Measurements from ENCODE around the gene IVD.

Gene IVD

DNA sequence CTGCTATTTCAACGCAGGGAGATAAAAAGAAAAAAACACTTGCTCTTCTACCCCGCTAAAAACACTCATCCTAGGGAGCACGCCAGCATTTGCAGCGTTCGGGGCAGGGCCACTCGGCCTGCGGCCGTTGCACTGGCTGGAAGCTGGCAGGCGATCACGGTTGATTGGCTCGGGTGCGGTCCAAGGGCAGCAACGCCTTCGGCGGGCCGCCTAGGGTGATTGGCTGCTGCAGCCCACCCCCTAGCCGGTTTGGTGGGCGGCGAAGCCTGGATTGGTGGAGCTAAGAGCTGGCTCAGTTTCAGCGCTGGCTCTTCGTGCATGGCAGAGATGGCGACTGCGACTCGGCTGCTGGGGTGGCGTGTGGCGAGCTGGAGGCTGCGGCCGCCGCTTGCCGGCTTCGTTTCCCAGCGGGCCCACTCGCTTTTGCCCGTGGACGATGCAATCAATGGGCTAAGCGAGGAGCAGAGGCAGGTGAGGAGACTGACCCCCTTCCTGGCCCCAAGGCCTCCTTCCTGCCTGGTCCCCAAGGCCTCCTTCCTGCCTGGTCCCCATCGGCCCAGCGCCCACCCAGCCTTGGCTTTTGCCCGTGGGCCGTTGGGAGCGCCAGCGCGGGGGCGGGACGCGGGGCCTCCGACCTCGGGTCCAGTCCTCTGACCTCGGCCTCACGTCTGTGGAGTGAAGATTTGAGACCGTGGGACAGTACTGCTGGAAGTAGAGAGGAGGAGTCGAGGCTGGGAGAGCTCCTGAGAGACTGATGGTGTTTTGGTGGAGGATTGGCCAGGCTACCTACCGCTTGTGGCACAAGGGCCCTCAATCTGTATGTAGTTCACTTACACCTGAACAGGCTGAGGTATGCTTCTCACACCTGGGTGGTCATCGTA lies at the start of gene IVD:
TSS of gene IVD (plus strand) at position 295 of the 881 bp plus-strand sequence. CDS start at position 328, 33 bp downstream.
- peak; percentile 70 to 83 (median 78) for DNase-seq

GRCh38 chr15:40355976-40356585 lies 49.5 kb upstream of the IVD start:
- DNase-seq: no peak

DNA sequence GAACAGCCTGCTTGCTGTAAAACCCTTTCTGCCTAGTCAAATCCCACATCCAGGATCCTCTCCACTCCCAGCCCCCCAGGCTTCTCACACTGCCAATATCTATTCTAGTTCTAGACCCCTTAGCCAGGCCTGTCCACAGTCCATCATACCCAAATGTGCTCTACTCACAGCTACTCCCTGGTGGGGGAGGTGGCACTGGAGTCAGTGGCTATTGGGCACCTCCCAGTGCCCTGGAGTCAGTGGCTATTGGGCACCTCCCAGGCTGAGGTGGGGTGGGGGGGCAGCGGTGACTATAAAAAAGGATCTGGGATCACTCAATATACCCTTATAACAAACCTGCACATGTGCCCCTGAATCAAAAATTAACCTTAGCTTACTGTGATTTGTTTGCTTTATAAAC lies 48.3 kb upstream of the IVD start:
- DNase-seq: no peak

DNA sequence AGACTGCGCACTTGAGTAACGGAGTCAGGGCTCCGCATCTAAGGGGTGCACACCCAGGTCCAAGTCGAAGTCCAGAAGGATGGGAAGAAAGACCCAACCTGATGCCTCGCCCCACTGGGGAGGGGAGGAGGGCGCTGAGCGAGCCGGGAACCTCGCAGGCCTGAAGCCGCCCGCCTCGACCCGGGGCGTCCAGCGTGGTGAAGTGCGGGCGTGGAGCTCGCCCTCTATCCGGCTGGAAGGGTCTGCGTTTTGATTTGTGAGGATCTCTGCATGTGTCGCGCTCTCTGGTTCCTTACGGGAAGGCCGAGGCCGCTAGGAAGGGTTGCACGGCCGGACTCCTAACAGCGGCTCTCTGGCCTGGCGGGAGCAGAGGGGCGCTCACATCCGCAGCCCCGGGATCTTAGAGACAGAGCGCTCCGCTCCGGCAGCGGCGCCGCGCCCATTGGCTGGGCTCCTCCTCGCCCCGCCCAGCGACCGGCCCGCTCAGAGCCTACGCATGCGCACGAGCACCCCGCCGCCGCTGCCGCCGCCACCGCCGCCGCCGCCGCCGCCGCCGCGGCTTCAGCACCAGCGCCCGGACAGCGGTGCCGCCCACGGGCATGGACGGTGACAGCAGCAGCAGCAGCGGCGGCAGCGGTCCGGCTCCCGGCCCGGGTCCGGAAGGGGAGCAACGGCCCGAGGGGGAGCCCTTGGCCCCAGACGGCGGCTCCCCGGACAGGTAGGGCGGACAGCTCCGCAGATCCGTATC lies 47.7 kb upstream of the IVD start, which contains the start of gene DISP2:
TSS of gene DISP2 (plus strand) at position 497 of the 748 bp plus-strand sequence. CDS start at position 600, 103 bp downstream.
- DNase-seq: peak; percentile 76 to 90 (median 86)

DNA sequence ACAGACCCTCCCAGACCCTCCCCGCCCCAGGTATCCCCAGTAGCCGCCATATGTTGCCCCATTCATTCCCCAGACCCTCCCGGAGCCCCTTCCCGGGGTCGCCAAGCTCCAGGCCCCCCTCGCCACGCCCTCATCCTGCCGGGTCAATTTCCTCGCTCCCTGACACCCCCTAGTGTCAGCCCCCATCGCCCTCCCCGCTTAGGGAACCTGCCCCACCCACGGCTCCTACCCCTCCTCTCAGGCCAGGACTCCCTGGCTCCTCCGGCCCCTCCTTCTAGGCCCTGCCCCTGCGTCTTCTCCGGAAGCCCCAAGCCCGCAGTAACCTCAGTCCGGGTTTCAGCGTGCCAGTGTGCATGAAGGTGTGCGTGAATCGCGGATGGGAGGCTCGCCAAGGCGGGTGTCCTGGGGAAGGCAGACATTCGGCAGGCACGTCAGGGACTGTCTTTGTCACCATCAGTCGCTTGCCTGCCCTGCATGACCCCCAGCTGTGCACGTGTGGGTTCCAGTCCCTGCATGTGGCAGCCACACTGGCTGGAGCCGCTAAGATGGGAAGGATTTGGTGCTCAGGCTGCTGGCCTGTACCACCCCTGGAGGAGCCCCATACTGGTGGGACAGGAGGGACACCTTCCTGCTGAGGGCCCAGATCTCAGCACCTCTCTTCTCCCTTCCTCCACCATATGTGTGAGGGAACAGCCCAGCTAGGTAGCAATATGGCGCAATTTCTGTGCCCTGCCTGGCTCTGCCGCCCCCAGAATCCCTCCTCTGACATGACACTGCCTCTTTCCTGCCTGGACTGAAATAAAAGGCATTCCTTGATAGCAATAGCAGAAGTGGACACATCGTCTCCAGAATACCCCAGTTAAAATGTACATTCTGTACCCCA lies 46.9 kb upstream of the IVD start:
- DNase-seq: peak in 3 of 6 experiments; percentile 18 to 44 (median 43)

DNA sequence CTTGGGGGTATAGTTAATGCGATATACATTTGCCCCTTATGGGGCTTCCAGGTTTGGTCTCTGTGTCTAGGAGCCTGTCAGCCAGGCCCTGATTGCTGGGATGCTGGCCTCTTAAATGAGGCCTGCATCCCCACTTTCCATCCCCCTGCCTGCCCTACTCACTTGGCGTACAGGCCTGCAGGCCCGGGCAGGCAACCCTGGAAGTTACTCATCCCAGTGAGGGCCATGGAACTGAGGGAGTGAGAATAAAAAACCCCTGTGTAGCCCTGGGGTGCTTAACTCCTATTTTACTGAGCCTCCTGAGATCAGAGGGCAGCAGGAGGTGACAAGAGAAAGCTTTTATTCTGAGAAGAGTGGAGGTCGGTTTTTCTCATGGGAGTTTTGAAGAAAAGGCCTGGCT lies 45.6 kb upstream of the IVD start:
- no peak for DNase-seq

DNA sequence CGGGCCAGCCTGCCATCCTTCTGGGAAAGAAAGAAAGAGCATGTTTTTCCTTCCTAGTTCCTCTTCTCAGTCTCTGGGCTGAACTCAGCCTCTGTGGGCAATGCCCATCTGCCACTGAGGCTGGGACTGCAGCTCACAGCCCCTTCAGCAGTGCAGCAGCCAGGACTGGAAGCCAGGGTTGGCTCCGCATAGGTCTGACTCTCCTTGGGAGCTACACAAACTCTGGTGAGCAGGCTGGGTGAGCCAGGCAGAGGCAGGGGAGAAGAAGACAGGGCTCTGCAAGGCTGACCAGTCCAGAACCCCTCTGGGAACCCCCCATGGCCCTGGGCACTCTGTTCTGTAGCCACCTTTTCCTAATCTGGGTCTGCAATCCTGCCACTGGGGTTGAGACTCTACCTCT lies 44.0 kb upstream of the IVD start:
- no peak for DNase-seq

DNA sequence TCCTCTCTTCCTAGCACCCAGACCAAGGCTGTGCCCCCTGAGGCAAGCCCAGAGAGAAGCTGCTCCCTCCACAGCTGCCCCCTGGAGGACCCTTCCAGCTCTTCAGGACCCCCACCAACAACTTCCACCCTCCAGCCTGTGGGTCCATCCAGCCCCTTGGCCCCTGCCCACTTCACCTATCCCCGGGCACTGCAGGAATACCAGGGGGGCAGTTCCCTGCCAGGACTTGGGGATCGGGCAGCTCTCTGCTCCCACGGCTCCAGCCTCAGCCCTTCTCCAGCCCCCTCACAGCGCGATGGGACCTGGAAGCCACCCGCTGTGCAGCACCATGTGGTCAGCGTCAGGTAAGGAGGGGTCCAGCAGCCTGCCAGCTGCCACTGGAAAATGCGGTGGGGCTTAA lies 42.0 kb upstream of the IVD start:
- DNase-seq: no peak

GRCh38 chr15:40364251-40364650 lies 41.3 kb upstream of the IVD start:
- DNase-seq: no peak

- no peak for DNase-seq
Observed at GRCh38 chr15:40365016-40365415, 40.6 kb upstream of the IVD start.

DNA sequence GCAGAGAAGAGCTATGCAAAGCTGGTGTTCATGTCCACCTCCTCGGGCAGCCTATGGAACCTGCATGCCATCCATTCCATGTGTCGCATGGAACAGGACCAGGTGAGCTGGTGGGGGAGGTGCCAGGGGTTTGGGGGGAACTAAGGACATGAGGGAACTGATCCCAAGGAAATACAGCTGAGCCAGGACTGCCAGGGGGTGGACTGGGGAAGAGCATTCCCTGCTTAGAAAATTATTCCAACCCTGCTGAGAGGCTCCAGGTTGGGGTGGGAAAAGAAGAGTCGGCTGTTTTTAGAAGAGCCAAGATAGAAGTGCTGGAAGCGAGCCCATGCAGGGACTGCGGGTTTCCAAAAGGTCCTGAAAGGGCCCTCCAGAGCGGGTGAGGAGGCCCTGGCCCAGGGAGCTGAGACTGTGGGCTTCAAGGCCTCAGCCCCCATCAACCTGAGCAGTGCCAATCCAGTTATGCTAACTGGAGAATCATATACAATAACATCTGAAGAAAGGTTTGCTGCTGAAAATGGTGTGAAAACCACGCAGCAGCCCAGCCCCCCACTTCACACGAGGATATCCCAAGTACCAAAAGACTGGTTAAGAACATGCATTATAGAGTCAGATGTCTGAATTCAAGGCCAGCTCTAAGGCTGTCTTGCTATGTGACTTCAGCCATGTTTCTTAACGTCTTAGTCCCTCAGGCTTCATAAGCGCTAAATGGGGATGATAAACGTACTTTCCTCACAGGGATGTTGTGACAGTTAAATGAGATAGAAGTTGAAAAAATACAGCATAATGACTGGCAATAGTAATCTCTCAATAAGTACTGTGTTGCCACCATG lies 39.8 kb upstream of the IVD start:
- DNase-seq: no peak

DNA sequence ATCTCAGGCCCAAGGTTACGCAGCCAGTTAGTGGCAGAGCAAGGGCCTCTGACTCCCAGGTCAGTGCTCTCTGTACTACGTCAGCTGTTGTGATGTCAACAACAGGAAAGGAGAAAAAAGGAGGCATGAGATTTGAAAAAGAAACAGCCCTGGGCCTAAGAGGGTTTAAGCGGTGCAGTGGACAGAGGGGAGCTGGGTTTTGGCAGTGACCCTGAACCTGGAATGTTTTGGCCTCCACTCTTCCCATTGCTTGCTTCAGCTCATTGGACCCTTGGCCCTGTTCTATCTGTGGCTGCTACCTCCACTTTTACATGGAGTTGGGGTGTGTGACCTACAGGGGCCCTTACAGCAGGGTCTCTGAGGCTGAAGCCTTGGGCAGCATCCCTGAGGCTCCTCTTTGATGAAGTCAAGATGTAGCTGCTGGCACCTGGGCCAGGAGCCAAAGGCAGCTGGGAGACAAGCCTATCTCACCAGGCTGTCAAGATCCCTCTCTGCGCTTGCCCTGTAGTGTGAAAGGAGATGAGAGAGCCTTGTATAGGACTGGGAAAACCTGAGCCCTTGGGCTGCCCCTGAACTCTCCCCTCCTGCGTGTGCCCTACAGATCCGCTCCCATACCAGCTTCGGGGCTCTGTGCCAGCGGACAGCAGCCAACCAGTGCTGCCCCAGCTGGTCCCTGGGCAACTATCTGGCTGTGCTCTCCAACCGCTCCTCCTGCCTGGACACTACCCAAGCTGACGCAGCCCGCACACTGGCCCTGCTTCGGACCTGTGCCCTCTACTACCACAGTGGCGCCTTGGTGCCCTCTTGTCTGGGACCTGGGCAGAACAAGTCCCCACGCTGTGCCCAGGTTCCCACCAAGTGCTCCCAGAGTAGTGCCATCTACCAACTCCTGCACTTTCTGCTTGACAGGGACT lies 38.9 kb upstream of the IVD start:
- DNase-seq: no peak

GRCh38 chr15:40367371-40367685 lies 38.3 kb upstream of the IVD start:
- DNase-seq: no peak

DNA sequence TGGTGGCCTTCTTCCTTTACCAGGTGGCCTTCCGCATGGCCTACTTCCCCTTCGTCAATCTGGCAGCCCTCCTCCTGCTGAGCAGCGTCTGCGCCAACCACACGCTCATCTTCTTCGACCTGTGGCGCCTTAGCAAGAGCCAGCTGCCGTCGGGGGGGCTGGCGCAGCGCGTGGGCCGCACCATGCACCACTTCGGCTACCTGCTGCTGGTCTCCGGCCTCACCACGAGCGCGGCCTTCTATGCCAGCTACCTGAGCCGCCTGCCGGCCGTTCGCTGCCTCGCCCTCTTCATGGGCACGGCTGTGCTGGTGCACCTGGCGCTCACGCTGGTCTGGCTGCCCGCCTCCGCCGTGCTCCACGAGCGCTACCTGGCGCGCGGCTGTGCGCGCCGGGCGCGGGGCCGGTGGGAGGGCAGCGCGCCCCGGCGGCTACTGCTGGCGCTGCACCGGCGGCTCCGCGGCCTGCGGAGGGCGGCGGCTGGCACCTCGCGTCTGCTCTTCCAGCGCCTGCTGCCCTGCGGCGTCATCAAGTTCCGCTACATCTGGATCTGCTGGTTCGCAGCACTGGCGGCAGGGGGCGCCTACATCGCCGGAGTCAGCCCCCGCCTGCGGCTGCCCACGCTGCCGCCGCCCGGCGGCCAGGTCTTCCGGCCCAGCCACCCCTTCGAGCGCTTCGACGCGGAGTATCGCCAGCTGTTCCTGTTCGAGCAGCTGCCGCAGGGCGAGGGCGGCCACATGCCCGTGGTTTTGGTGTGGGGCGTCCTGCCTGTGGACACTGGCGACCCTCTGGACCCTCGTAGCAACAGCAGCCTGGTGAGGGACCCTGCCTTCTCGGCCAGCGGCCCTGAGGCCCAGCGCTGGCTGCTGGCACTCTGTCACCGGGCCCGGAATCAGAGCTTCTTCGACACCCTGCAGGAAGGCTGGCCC lies 37.6 kb upstream of the IVD start:
- DNase-seq: peak; percentile 67 to 87 (median 80)

GRCh38 chr15:40368719-40369473 lies 36.7 kb upstream of the IVD start:
- DNase-seq: no peak

DNA sequence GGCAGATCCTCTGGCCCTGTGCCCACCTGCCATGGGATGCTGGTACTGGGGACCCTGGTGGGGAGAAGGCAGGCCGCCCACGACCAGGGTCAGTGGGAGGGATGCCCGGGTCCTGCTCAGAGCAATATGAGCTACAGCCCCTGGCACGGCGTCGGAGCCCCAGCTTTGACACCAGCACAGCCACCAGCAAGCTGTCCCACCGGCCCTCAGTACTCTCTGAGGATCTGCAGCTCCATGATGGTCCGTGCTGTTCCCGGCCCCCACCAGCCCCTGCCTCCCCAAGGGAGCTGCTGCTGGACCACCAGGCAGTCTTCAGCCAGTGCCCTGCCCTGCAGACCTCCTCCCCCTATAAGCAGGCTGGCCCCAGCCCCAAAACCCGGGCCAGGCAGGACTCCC lies 36.1 kb upstream of the IVD start:
- DNase-seq: no peak

DNA sequence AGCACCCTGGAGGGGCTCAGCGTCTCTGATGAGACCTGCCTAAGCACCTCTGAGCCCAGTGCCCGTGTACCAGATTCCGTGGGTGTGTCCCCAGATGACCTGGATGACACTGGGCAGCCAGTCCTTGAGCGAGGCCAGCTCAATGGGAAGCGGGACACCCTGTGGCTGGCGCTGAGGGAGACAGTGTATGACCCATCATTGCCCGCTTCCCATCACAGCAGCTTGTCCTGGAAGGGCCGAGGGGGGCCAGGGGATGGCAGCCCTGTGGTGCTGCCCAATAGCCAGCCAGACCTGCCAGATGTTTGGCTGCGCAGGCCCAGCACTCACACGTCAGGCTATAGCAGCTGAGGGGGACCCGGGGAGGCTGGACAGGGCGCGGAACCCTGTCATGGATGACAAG lies 35.6 kb upstream of the IVD start:
- DNase-seq: no peak

DNA sequence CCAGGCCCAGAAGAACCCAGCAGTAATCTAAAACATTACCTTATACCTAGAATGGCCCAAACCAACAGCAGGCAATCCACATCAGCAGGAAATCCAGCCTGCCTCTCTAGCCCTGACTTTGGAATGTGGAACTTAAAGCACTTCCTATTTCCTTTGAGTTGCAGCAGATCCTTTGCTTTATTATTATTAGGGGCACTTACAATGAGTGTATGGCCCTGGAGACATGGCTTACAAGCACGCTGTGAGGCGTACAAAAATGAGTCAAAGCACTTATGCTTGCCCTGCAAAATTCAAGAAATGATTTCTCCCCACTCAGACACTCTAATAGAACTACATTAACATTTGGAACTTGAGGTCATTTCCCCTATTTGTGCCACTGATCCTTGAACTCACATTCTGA lies 32.6 kb upstream of the IVD start:
- DNase-seq: no peak

DNA sequence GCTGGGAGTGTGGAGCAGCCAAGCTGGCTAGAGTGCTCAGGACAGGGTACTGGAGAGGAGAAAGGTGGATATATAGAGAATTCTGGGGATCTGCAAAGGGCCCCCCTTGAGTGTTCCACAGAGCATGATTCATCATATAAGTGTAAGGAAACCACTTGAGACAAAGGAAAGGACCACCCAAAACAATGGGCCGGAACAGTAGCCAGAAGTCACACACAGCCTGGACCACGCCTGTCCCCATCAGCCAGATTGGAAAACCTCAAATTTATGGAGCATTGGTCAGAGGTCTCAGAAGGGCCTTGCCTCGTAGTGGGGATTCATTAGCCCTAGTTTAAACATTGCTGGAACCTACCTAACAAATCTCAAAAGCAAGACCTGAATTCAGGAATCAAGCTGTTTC lies 28.0 kb upstream of the IVD start:
- DNase-seq: no peak

Measured in stimulated activated naive CD4-positive, alpha-beta T cell (primary cell).